ENCODE measurements around the gene THBS1.

Gene THBS1

GRCh38 chr15:39586387-39587095 lies 5.7 kb downstream of the THBS1 start:
- H3K27me3 ChIP-seq (ENCODE audit: low read length) = no peaks in the 10 kb centered on the region
- TF ChIP-seq EZH2phosphoT487 (conservative IDR thresholded peaks at IDR 0.05; ENCODE audit: low read length) (no peak), CTCF (IDR thresholded peaks at IDR 0.05; ENCODE audit: insufficient read depth, low read length, poor library complexity, severe bottlenecking) (no peak)
- H3K9me3 ChIP-seq (ENCODE audit: insufficient read depth, low read length) = no peaks in the 10 kb centered on the region
- no peak overlapping the region for H2AFZ ChIP-seq (ENCODE audit: low read depth, low read length, severe bottlenecking)
- no peak overlapping the region for H3K27ac ChIP-seq (ENCODE audit: low read depth, low read length)
- H3F3A ChIP-seq (ENCODE audit: insufficient read depth) = no peaks in the 10 kb centered on the region
- no peaks in the 10 kb centered on the region for H3K79me2 ChIP-seq (ENCODE audit: insufficient read depth, low read length)
- no peaks in the 10 kb centered on the region for H4K20me1 ChIP-seq (ENCODE audit: low read depth, low read length)
- no peaks in the 10 kb centered on the region for H3K9me2 ChIP-seq (replicated peaks; ENCODE audit: insufficient read depth, low read length)
- no peak overlapping the region for H3K4me3 ChIP-seq (ENCODE audit: insufficient read depth, low read length, poor library complexity, severe bottlenecking)
- H3K4me2 ChIP-seq (ENCODE audit: low read depth, low read length, poor library complexity, severe bottlenecking) = no peak overlapping the region
- H3K36me3 ChIP-seq (ENCODE audit: low read length) = no peaks in the 10 kb centered on the region
- no peak overlapping the region for H3K9ac ChIP-seq (ENCODE audit: low read length)

- no peak overlapping the region for H3K4me2 ChIP-seq (ENCODE audit: low read depth, low read length, poor library complexity, severe bottlenecking)
- TF ChIP-seq CTCF (IDR thresholded peaks at IDR 0.05; ENCODE audit: insufficient read depth, low read length, poor library complexity, severe bottlenecking) = no peak
- no peak for TF ChIP-seq EZH2phosphoT487 (conservative IDR thresholded peaks at IDR 0.05; ENCODE audit: low read length)
- H3K4me3 ChIP-seq (ENCODE audit: insufficient read depth, low read length, poor library complexity, severe bottlenecking) = no peak overlapping the region
- H3F3A ChIP-seq (ENCODE audit: insufficient read depth) = no peaks in the 10 kb centered on the region
- H3K27me3 ChIP-seq (ENCODE audit: low read length) = no peaks in the 10 kb centered on the region
- H3K36me3 ChIP-seq (ENCODE audit: low read length) = no peaks in the 10 kb centered on the region
- no peaks in the 10 kb centered on the region for H3K79me2 ChIP-seq (ENCODE audit: insufficient read depth, low read length)
- no peak overlapping the region for H2AFZ ChIP-seq (ENCODE audit: low read depth, low read length, severe bottlenecking)
- H3K9me3 ChIP-seq (ENCODE audit: insufficient read depth, low read length) = no peaks in the 10 kb centered on the region
- H3K27ac ChIP-seq (ENCODE audit: low read depth, low read length) = no peak overlapping the region
- H3K9ac ChIP-seq (ENCODE audit: low read length) = no peak overlapping the region
- H3K9me2 ChIP-seq (replicated peaks; ENCODE audit: insufficient read depth, low read length) = no peaks in the 10 kb centered on the region
- H4K20me1 ChIP-seq (ENCODE audit: low read depth, low read length) = no peaks in the 10 kb centered on the region
These were observed 6.3 kb downstream of the THBS1 start for GRCh38 chr15:39587096-39587721.

GRCh38 chr15:39587731-39588530 lies 7.1 kb downstream of the THBS1 start:
- H3K27ac ChIP-seq (ENCODE audit: low read depth, low read length) = no peak overlapping the region
- no peak overlapping the region for H2AFZ ChIP-seq (ENCODE audit: low read depth, low read length, severe bottlenecking)
- H3F3A ChIP-seq (ENCODE audit: insufficient read depth) = no peaks in the 10 kb centered on the region
- no peaks in the 10 kb centered on the region for H3K79me2 ChIP-seq (ENCODE audit: insufficient read depth, low read length)
- no peaks in the 10 kb centered on the region for H4K20me1 ChIP-seq (ENCODE audit: low read depth, low read length)
- H3K36me3 ChIP-seq (ENCODE audit: low read length) = no peaks in the 10 kb centered on the region
- H3K9ac ChIP-seq (ENCODE audit: low read length) = no peak overlapping the region
- H3K9me2 ChIP-seq (replicated peaks; ENCODE audit: insufficient read depth, low read length) = no peaks in the 10 kb centered on the region
- TF ChIP-seq EZH2phosphoT487 (conservative IDR thresholded peaks at IDR 0.05; ENCODE audit: low read length) (no peak), CTCF (IDR thresholded peaks at IDR 0.05; ENCODE audit: insufficient read depth, low read length, poor library complexity, severe bottlenecking) (no peak)
- no peak overlapping the region for H3K4me2 ChIP-seq (ENCODE audit: low read depth, low read length, poor library complexity, severe bottlenecking)
- H3K4me3 ChIP-seq (ENCODE audit: insufficient read depth, low read length, poor library complexity, severe bottlenecking) = no peak overlapping the region
- no peaks in the 10 kb centered on the region for H3K27me3 ChIP-seq (ENCODE audit: low read length)
- no peaks in the 10 kb centered on the region for H3K9me3 ChIP-seq (ENCODE audit: insufficient read depth, low read length)

All from SU-DHL-6 (cell line).